Endometrium (tissue), 2 donors: ENCODE results near the gene TRPM5.
A peak's percentile ranks its signal among the peaks of the same experiment; 100 is the strongest.

Experiments used
- FAIRE-seq: peaks from 2 replicates; lab custom pipeline; 2012; peaks lifted over from hg19 to GRCh38; lab: Jason Lieb, UNC
- donor health status: control.
- donor health status: control.

The TRPM5 gene

GRCh38 chr11:2402890-2403645, 41.2 kb downstream of the TRPM5 start:
- no peak for FAIRE-seq

GRCh38 chr11:2402106-2402505, 42.2 kb downstream of the TRPM5 start:
- no peak for FAIRE-seq

GRCh38 chr11:2401436-2401984, 42.8 kb downstream of the TRPM5 start:
- no peak for FAIRE-seq

GRCh38 chr11:2400762-2401435, 43.4 kb downstream of the TRPM5 start:
- FAIRE-seq = no peak

- peak; percentile 99 for FAIRE-seq
These were observed 44.1 kb downstream of the TRPM5 start, which contains the start of gene TSSC4 for GRCh38 chr11:2400069-2400761. Gene TSSC4 (plus strand): TSS chr11:2400750. CDS start chr11:2402634, 1,884 bp downstream.

- no peak for FAIRE-seq
These were observed 44.7 kb downstream of the TRPM5 start for GRCh38 chr11:2399488-2400068.

GRCh38 chr11:2398664-2399355, 45.5 kb downstream of the TRPM5 start:
- no peak for FAIRE-seq

GRCh38 chr11:2397005-2397404, 47.3 kb downstream of the TRPM5 start:
- no peak for FAIRE-seq

GRCh38 chr11:2396471-2396870, 47.8 kb downstream of the TRPM5 start:
- no peak for FAIRE-seq

- FAIRE-seq = no peak
These were observed 48.5 kb downstream of the TRPM5 start for GRCh38 chr11:2395856-2396255.

GRCh38 chr11:2395211-2395730, 49.0 kb downstream of the TRPM5 start:
- no peak for FAIRE-seq

- no peak for FAIRE-seq
These were observed 49.6 kb downstream of the TRPM5 start for GRCh38 chr11:2394818-2395105.
